Fibroblast of the conjunctiva (primary cell): Measurements from ENCODE around the gene CD33.
"Not testable (repeated sequence)": the region's sequence is repeated elsewhere in the genome, so short reads cannot be mapped to it uniquely, and the experiment has no call there.

ENCODE experiments used
- DNase-seq: peaks from one replicate; pipeline ENCODE4 v3.0.0-alpha.2; 2010; ENCODE audit warnings: low read depth

CD33 gene

GRCh38 chr19:51224898-51225393 lies at the start of gene CD33:
Gene CD33 (plus strand): TSS chr19:51225080. CDS start chr19:51225119, 39 bp downstream.
- not testable (repeated sequence) for DNase-seq

GRCh38 chr19:51179256-51179655 lies 45.6 kb upstream of the CD33 start:
- no peak for DNase-seq

- no peak for DNase-seq
Observed at GRCh38 chr19:51181377-51181912, 43.4 kb upstream of the CD33 start.

- no peak for DNase-seq
Observed at GRCh38 chr19:51181913-51182419, 42.9 kb upstream of the CD33 start.

GRCh38 chr19:51183629-51184028 lies 41.3 kb upstream of the CD33 start:
- no peak for DNase-seq

- DNase-seq = no peak
Observed at GRCh38 chr19:51185069-51185867, 39.6 kb upstream of the CD33 start.

- no peak for DNase-seq
Observed at GRCh38 chr19:51185868-51186215, 39.0 kb upstream of the CD33 start.

- no peak for DNase-seq
Observed at GRCh38 chr19:51186323-51186722, 38.6 kb upstream of the CD33 start.

- no peak for DNase-seq
Observed at GRCh38 chr19:51187395-51188226, 37.3 kb upstream of the CD33 start.

- DNase-seq = no peak
Observed at GRCh38 chr19:51188227-51188559, 36.7 kb upstream of the CD33 start.

GRCh38 chr19:51192689-51193088 lies 32.2 kb upstream of the CD33 start:
- no peak for DNase-seq

GRCh38 chr19:51194527-51195315 lies 30.2 kb upstream of the CD33 start:
- no peak for DNase-seq

GRCh38 chr19:51195316-51195586 lies 29.6 kb upstream of the CD33 start:
- DNase-seq = no peak

- DNase-seq = no peak
Observed at GRCh38 chr19:51195616-51196015, 29.3 kb upstream of the CD33 start.

- no peak for DNase-seq
Observed at GRCh38 chr19:51196181-51196580, 28.7 kb upstream of the CD33 start.

- DNase-seq = no peak
Observed at GRCh38 chr19:51198641-51199040, 26.2 kb upstream of the CD33 start.

- no peak for DNase-seq
Observed at GRCh38 chr19:51200071-51200666, 24.7 kb upstream of the CD33 start.

- no peak for DNase-seq
Observed at GRCh38 chr19:51201712-51202111, 23.2 kb upstream of the CD33 start.

GRCh38 chr19:51203916-51204315 lies 21.0 kb upstream of the CD33 start:
- DNase-seq = no peak

- DNase-seq = no peak
Observed at GRCh38 chr19:51204321-51204720, 20.6 kb upstream of the CD33 start.

GRCh38 chr19:51207747-51208146 lies 17.1 kb upstream of the CD33 start:
- DNase-seq = no peak
